IMR-90 (cell line): Measurements from ENCODE around the gene POLR3B. TPM values are rescaled to one million over a fixed set of nuclear protein-coding genes. Genes with fewer than 3 reads are reported as not detected.

Source experiments
- ATAC-seq: fragments of 200-7000 bp; cut with Tn5 transposase; 2 replicates; pipeline ENCODE4 v1.9.1; 2020; ENCODE audit warnings: low read depth, mild to moderate bottlenecking, moderate library complexity
- BruUV-seq: library from RNA; stranded (reverse); fragments of 400-500 nt; replicated peaks from 2 replicates; lab custom pipeline; 2021; lab: Mats Ljungman, UMichigan
- CTCF ChIA-PET: fragments of 300-600 bp; formaldehyde crosslinking; extraction: SDS; loops from one replicate; lab custom pipeline; 2021; ENCODE audit warnings: antibody characterized with exemption; lab: Yijun Ruan, JAX
- POLR2A ChIA-PET: fragments of 300-600 bp; sonication (Branson Sonifier 250); formaldehyde crosslinking; loops from one replicate; lab custom pipeline; 2022; ENCODE audit warnings: antibody characterized with exemption; ENCODE audit not compliant: unreplicated experiment; lab: Charles Lee
- DNase-seq: peaks from one replicate; pipeline ENCODE4 v3.0.0; 2013
- H2AFZ ChIP-seq: replicated peaks from 2 replicates; pipeline ENCODE3; 2013; ENCODE audit warnings: low read length, mild to moderate bottlenecking; ENCODE audit not compliant: poor library complexity
- H2AK5ac ChIP-seq: 2 replicates; pipeline ENCODE4 v1.6.1; 2013; ENCODE audit warnings: low read depth, low read length, inconsistent platforms
- H2AK9ac ChIP-seq: replicated peaks from 2 replicates; pipeline ENCODE3; 2013; ENCODE audit warnings: mild to moderate bottlenecking, low read depth, low read length, moderate library complexity; ENCODE audit not compliant: poor library complexity
- H2BK120ac ChIP-seq: 2 replicates; pipeline ENCODE4 v1.6.1; 2013; ENCODE audit warnings: low read depth, low read length, inconsistent platforms
- H2BK15ac ChIP-seq: 3 replicates; pipeline ENCODE4 v1.6.1; 2013; ENCODE audit warnings: low read depth, low read length, inconsistent platforms
- H2BK20ac ChIP-seq: 2 replicates; pipeline ENCODE4 v1.6.1; 2013; ENCODE audit warnings: low read depth, mild to moderate bottlenecking, inconsistent platforms, low read length, moderate library complexity
- H2BK5ac ChIP-seq: 2 replicates; pipeline ENCODE4 v1.6.1; 2013; ENCODE audit warnings: mild to moderate bottlenecking, low read depth, low read length, inconsistent platforms; ENCODE audit not compliant: poor library complexity, severe bottlenecking
- H3K14ac ChIP-seq: replicated peaks from 2 replicates; pipeline ENCODE4 v1.6.1; 2013; ENCODE audit warnings: low read depth, low read length, inconsistent platforms
- H3K18ac ChIP-seq: 2 replicates; pipeline ENCODE4 v1.6.1; 2013; ENCODE audit warnings: low read depth, low read length, control low read depth
- H3K23ac ChIP-seq: 2 replicates; pipeline ENCODE4 v1.6.1; 2013; ENCODE audit warnings: low read depth, low read length, inconsistent platforms
- H3K27ac ChIP-seq: 2 replicates; pipeline ENCODE4 v1.5.1; 2013; ENCODE audit warnings: mild to moderate bottlenecking, control low read depth, low read length; ENCODE audit not compliant: insufficient read depth
- H3K27me3 ChIP-seq: 2 replicates; pipeline ENCODE4 v1.6.1; 2013; ENCODE audit warnings: low read length; ENCODE audit not compliant: control insufficient read depth, insufficient read depth
- H3K36me3 ChIP-seq: 2 replicates; pipeline ENCODE4 v1.6.1; 2013; ENCODE audit warnings: low read length, mixed read lengths; ENCODE audit not compliant: control insufficient read depth, insufficient read depth
- H3K4ac ChIP-seq: 2 replicates; pipeline ENCODE4 v1.6.1; 2013; ENCODE audit warnings: low read depth, low read length, inconsistent platforms
- H3K4me1 ChIP-seq: 2 replicates; pipeline ENCODE4 v1.6.1; 2013; ENCODE audit warnings: low read length, mixed read lengths; ENCODE audit not compliant: control insufficient read depth, insufficient read depth
- H3K4me2 ChIP-seq: 2 replicates; pipeline ENCODE4 v1.6.1; 2013; ENCODE audit warnings: low read depth, mild to moderate bottlenecking, control low read depth, low read length, moderate library complexity
- H3K4me3 ChIP-seq: 2 replicates; pipeline ENCODE4 v1.5.1; 2013; ENCODE audit warnings: low read depth, mild to moderate bottlenecking, control low read depth, low read length, moderate library complexity; ENCODE audit not compliant: insufficient read depth
- H3K56ac ChIP-seq: 2 replicates; pipeline ENCODE4 v1.6.1; 2013; ENCODE audit warnings: low read length, inconsistent platforms; ENCODE audit not compliant: insufficient read depth; ENCODE audit errors: extremely low read depth
- H3K79me1 ChIP-seq, 2 experiments: 2 replicates each; pipeline ENCODE4 v1.6.1; 2013; ENCODE audit warnings: low read length in 2 of 2, inconsistent platforms in 1 of 2, low read depth in 1 of 2
- H3K9ac ChIP-seq: 2 replicates; pipeline ENCODE4 v1.6.1; 2013; ENCODE audit warnings: low read depth, low read length, control low read depth
- H3K9me1 ChIP-seq: 2 replicates; pipeline ENCODE4 v1.6.1; 2013; ENCODE audit warnings: low read length, inconsistent platforms; ENCODE audit not compliant: insufficient read depth
- H3K9me3 ChIP-seq: 2 replicates; pipeline ENCODE4 v1.6.1; 2013; ENCODE audit warnings: low read length; ENCODE audit not compliant: control insufficient read depth, insufficient read depth
- H4K20me1 ChIP-seq: 2 replicates; pipeline ENCODE4 v1.6.1; 2013; ENCODE audit warnings: low read length, inconsistent platforms; ENCODE audit not compliant: insufficient read depth
- H4K5ac ChIP-seq: 2 replicates; pipeline ENCODE4 v1.6.1; 2013; ENCODE audit warnings: mild to moderate bottlenecking, low read depth, low read length, control low read depth
- H4K8ac ChIP-seq, 2 experiments: 2 replicates each; pipeline ENCODE4 v1.6.1; 2013; ENCODE audit warnings: low read depth in 2 of 2, low read length in 2 of 2, control low read depth in 1 of 2, inconsistent platforms in 1 of 2
- H4K91ac ChIP-seq: 2 replicates; pipeline ENCODE4 v1.6.1; 2013; ENCODE audit warnings: low read depth, low read length, inconsistent platforms; ENCODE audit not compliant: insufficient read depth
- CEBPB ChIP-seq: IDR thresholded peaks from 2 replicates; pipeline ENCODE4 v1.6.1; 2012; ENCODE audit warnings: low read depth, low read length, improper control_type of control experiment
- CHD1 ChIP-seq: IDR thresholded peaks from 2 replicates; pipeline ENCODE4 v1.6.1; 2012; ENCODE audit warnings: low read depth, low read length, improper control_type of control experiment
- FOS ChIP-seq: fragments of 150-350 bp; IDR thresholded peaks from 2 replicates; pipeline ENCODE4 v1.6.1; 2016; ENCODE audit warnings: low read depth, low read length
- MAFK ChIP-seq: IDR thresholded peaks from 2 replicates; pipeline ENCODE4 v1.6.1; 2012; ENCODE audit warnings: low read depth, low read length, improper control_type of control experiment
- MAZ ChIP-seq: IDR thresholded peaks from 2 replicates; pipeline ENCODE4 v1.6.1; 2012; ENCODE audit warnings: low read depth, mild to moderate bottlenecking, low read length, improper control_type of control experiment, moderate library complexity, borderline replicate concordance
- MXI1 ChIP-seq: IDR thresholded peaks from 2 replicates; pipeline ENCODE4 v1.6.1; 2012; ENCODE audit warnings: low read depth, mild to moderate bottlenecking, low read length, moderate library complexity, borderline replicate concordance
- NFE2L2 ChIP-seq: fragments of 150-350 bp; IDR thresholded peaks from 2 replicates; pipeline ENCODE4 v1.6.1; 2016; ENCODE audit warnings: low read depth, mild to moderate bottlenecking, low read length
- POLR2A ChIP-seq: IDR thresholded peaks from 2 replicates; pipeline ENCODE4 v1.6.1; 2012; ENCODE audit warnings: mild to moderate bottlenecking, low read depth, low read length
- RAD21 ChIP-seq: IDR thresholded peaks from 2 replicates; pipeline ENCODE4 v1.6.1; 2012; ENCODE audit warnings: low read length, improper control_type of control experiment
- RCOR1 ChIP-seq: IDR thresholded peaks from 2 replicates; pipeline ENCODE4 v1.6.1; 2012; ENCODE audit warnings: mild to moderate bottlenecking, low read length, improper control_type of control experiment; ENCODE audit not compliant: insufficient replicate concordance
- RFX5 ChIP-seq: IDR thresholded peaks from 2 replicates; pipeline ENCODE4 v1.8.0; 2012; ENCODE audit warnings: low read depth, mild to moderate bottlenecking, low read length, moderate library complexity
- WGBS, 2 experiments: methylation state at CpG; one replicate each; pipeline versions ENCODE4 v1.1.5 to v1.1.7; 2013; ENCODE audit warnings: missing lambda C conversion rate in 2 of 2; ENCODE audit not compliant: insufficient read length in 1 of 2; ENCODE audit errors: extremely low coverage in 2 of 2; 5-methylcytosine and 5-hydroxymethylcytosine counted together
- dilution Hi-C: fragments of 300-500 bp; cut with HindIII; formaldehyde crosslinking; loops from one replicate; pipeline ENCODE4 v1.14.3; 2018; ENCODE audit warnings: low sequenced_read_pairs; ENCODE audit not compliant: unreplicated experiment
- in situ Hi-C: fragments of 300-500 bp; cut with MboI; formaldehyde crosslinking; loops from 3 replicates; pipeline ENCODE4 v1.14.3; 2019; ENCODE audit warnings: low sequenced_read_pairs, inconsistent platforms, mixed read lengths
- intact Hi-C: fragments of 100-400 bp; cut with micrococcal nuclease; formaldehyde crosslinking; loops from 2 replicates; pipeline ENCODE4 v1.10.0; 2022
- polyA plus RNA-seq, 3 experiments: library from polyadenylated mRNA; depleted of rRNA; stranded (reverse); fragments of >200 nt; gene quantifications; 2 replicates each; pipeline ENCODE4 v1.2.3, GENCODE V29; 2012; ENCODE audit warnings: low replicate concordance in 1 of 3
- total RNA-seq: library from RNA; depleted of rRNA; stranded (reverse); fragments of >200 nt; gene quantifications from 2 replicates; pipeline ENCODE4 v1.2.3, GENCODE V29; 2012
- TF ChIP-seq, protein P1 (sequence below): fragments of 150-350 bp; IDR thresholded peaks from 2 replicates; pipeline ENCODE4 v1.6.1; 2017; ENCODE audit warnings: mild to moderate bottlenecking, antibody characterized with exemption, low read length, low read depth
- TF ChIP-seq, protein P2 (sequence below): conservative IDR thresholded peaks from 2 replicates; pipeline ENCODE4 v1.5.1; 2012; ENCODE audit warnings: mild to moderate bottlenecking, low read depth, low read length, improper control_type of control experiment

POLR3B gene
- total and polyA plus RNA-seq, 2 of the 4 experiments (the other 2 are of a cell fraction) = 6.9 to 15.4 TPM

DNA sequence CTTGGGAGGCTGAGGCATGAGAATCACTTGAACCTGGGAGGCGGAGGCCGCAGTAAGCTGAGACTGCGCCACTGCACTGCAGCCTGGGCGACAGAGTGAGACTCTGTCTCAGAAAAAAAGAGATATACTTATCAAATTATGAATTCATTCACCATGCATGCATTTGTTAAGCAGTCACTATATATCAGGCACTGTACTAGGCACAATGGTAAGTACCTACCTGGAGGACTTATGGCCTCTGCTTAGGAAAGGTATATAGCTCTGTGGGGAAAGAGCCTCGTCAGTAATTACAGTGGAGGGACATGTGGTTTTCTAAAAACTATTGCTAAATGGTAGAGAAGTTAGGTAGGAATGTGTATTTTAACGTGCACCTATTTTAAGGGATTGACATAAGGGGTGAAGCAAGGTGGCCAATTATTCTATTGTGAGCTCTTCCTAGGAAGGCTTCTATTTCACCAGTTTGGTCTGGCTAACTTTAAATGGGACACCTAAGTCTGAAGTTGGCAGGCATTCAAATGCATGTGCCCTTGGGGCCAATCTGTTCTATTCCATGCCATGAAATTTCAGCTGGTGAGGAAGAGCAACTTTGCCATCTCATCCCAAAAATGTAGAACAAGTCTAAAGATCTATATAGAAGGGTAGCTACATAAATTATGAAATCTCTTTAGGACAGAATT is 40.0 kb upstream of the POLR3B start:
- Histone ChIP-seq H4K20me1 (no peaks in the 10 kb centered on the region), H3K27me3 (no peaks in the 10 kb centered on the region), H4K91ac (no peak overlapping the region), H2AK5ac (no peak overlapping the region), H4K5ac (no peak overlapping the region), H2AK9ac (no peak overlapping the region), H3K56ac (no peak overlapping the region), H3K27ac (no peak overlapping the region), H3K36me3 (peaks cover 32% of the 10 kb centered on the region), H2BK5ac (no peak overlapping the region), H3K79me1 (no peaks in the 10 kb centered on the region), H3K18ac (no peak overlapping the region), H3K23ac (no peak overlapping the region), H4K8ac (no peak overlapping the region), H2BK120ac (no peak overlapping the region), H3K9me3 (no peaks in the 10 kb centered on the region), H3K9ac (no peak overlapping the region), H2BK15ac (no peak overlapping the region), H2AFZ (no peak overlapping the region), H3K14ac (no peak overlapping the region), H3K4me3 (no peak overlapping the region), H3K4me2 (no peak overlapping the region), H3K4ac (no peak overlapping the region), H3K4me1 (no peaks in the 10 kb centered on the region), H3K9me1 (no peaks in the 10 kb centered on the region; the same call in 1 of the 2 replicates), H2BK20ac (no peak overlapping the region)
- ChIA-PET POLR2A (no interaction called here), CTCF (interaction anchor here (0.6 kb wide), 1 partner anchor 263 kb away, joined by 3 read pairs; no protein-coding TSS in a partner anchor)
- 92% methylated on average over 5 of the region's 6 CpGs; no CpG with 5 or more reads in 1 of the 2 experiments for WGBS, 2 experiments
- ATAC-seq = no peak
- in situ Hi-C loops (no loop called here), dilution Hi-C loops (no loop called here), intact Hi-C loops (no loop called here)
- TF ChIP-seq NFE2L2 (no peak), CHD1 (no peak), MAFK (no peak), RFX5 (no peak), FOS (no peak), MAZ (no peak), CEBPB (no peak), POLR2A (no peak), RAD21 (no peak), MXI1 (no peak), RCOR1 (no peak)
- TF ChIP-seq, protein P1, sequence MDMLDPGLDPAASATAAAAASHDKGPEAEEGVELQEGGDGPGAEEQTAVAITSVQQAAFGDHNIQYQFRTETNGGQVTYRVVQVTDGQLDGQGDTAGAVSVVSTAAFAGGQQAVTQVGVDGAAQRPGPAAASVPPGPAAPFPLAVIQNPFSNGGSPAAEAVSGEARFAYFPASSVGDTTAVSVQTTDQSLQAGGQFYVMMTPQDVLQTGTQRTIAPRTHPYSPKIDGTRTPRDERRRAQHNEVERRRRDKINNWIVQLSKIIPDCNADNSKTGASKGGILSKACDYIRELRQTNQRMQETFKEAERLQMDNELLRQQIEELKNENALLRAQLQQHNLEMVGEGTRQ = no peak
- TF ChIP-seq, protein P2, sequence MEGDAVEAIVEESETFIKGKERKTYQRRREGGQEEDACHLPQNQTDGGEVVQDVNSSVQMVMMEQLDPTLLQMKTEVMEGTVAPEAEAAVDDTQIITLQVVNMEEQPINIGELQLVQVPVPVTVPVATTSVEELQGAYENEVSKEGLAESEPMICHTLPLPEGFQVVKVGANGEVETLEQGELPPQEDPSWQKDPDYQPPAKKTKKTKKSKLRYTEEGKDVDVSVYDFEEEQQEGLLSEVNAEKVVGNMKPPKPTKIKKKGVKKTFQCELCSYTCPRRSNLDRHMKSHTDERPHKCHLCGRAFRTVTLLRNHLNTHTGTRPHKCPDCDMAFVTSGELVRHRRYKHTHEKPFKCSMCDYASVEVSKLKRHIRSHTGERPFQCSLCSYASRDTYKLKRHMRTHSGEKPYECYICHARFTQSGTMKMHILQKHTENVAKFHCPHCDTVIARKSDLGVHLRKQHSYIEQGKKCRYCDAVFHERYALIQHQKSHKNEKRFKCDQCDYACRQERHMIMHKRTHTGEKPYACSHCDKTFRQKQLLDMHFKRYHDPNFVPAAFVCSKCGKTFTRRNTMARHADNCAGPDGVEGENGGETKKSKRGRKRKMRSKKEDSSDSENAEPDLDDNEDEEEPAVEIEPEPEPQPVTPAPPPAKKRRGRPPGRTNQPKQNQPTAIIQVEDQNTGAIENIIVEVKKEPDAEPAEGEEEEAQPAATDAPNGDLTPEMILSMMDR = no peak
- DNase-seq = no peak
- no TSS peak for BruUV-seq
